Panc1 (cell line): Measurements from ENCODE around the gene RASEF. TPM values are rescaled to one million over a fixed set of nuclear protein-coding genes. Genes with fewer than 3 reads are reported as not detected.

Experiments
- ATAC-seq: fragments of 200-7000 bp; cut with Tn5 transposase; 2 replicates; pipeline ENCODE4 v1.9.1; 2020; ENCODE audit warnings: mild to moderate bottlenecking, moderate library complexity
- BruUV-seq: library from RNA; stranded (reverse); fragments of 400-500 nt; replicated peaks from 2 replicates; lab custom pipeline; 2021; lab: Mats Ljungman, UMichigan
- CTCF ChIA-PET: fragments of 300-600 bp; sonication (Branson Sonifier 250); formaldehyde crosslinking; loops from one replicate; lab custom pipeline; 2022; ENCODE audit warnings: antibody characterized with exemption; lab: Charles Lee
- POLR2A ChIA-PET: fragments of 300-600 bp; sonication (Branson Sonifier 250); formaldehyde crosslinking; loops from one replicate; lab custom pipeline; 2022; ENCODE audit warnings: antibody characterized with exemption; lab: Charles Lee
- DNase-seq: peaks from one replicate; pipeline ENCODE4 v3.0.0-alpha.2; 2010; ENCODE audit warnings: low read depth, low spot score
- H3K27ac ChIP-seq: 2 replicates; pipeline ENCODE4 v1.5.1; 2011; ENCODE audit warnings: mild to moderate bottlenecking, low read length, inconsistent platforms
- H3K27me3 ChIP-seq: fragments of 200-500 bp; sonication (Bioruptor generic); 2 replicates; pipeline ENCODE4 v1.6.0; 2014; ENCODE audit warnings: low read length, inconsistent platforms; ENCODE audit not compliant: control insufficient read depth, insufficient read depth
- H3K36me3 ChIP-seq: fragments of 200-500 bp; sonication (Bioruptor generic); 2 replicates; pipeline ENCODE4 v1.5.1; 2014; ENCODE audit warnings: inconsistent platforms, mild to moderate bottlenecking, low read length, moderate library complexity; ENCODE audit not compliant: control insufficient read depth, insufficient read depth
- H3K4me1 ChIP-seq: 2 replicates; pipeline ENCODE4 v1.5.1; 2011; ENCODE audit warnings: inconsistent platforms, mild to moderate bottlenecking, low read length, moderate library complexity; ENCODE audit not compliant: control insufficient read depth, insufficient read depth
- H3K4me3 ChIP-seq, 2 experiments: 2 replicates each; pipeline ENCODE4 v1.5.1; 2011 to 2012; ENCODE audit warnings: low read depth in 2 of 2, low read length in 2 of 2, mild to moderate bottlenecking in 2 of 2, inconsistent platforms in 1 of 2, moderate library complexity in 1 of 2
- H3K9me3 ChIP-seq: fragments of 200-500 bp; sonication (Bioruptor generic); 2 replicates; pipeline ENCODE4 v1.5.1; 2014; ENCODE audit warnings: low read depth, mild to moderate bottlenecking, inconsistent platforms, low read length, moderate library complexity; ENCODE audit not compliant: control insufficient read depth, insufficient read depth
- CTCF ChIP-seq: fragments of 450-650 bp; IDR thresholded peaks from 2 replicates; pipeline ENCODE4 v1.5.1; 2017; ENCODE audit warnings: mild to moderate bottlenecking
- POLR2AphosphoS5 ChIP-seq: IDR thresholded peaks from 2 replicates; pipeline ENCODE4 v1.6.1; 2012; ENCODE audit warnings: mild to moderate bottlenecking, low read depth, low read length, moderate library complexity
- REST ChIP-seq, 2 experiments: IDR thresholded peaks; 2 replicates each; pipeline ENCODE4 v1.6.1; 2011 to 2012; ENCODE audit warnings: low read depth in 2 of 2, control low read depth in 1 of 2, low read length in 1 of 2, mild to moderate bottlenecking in 1 of 2, moderate library complexity in 1 of 2; ENCODE audit not compliant: insufficient read depth in 1 of 2
- SIN3A ChIP-seq: IDR thresholded peaks from 2 replicates; pipeline ENCODE4 v1.6.1; 2012; ENCODE audit warnings: low read depth, mild to moderate bottlenecking, low read length, moderate library complexity, borderline replicate concordance; ENCODE audit not compliant: insufficient read depth
- TCF7L2 ChIP-seq: IDR thresholded peaks from 2 replicates; pipeline ENCODE4 v1.6.1; 2011; ENCODE audit warnings: mild to moderate bottlenecking, low read depth, low read length, inconsistent platforms
- in situ Hi-C: cut with HindIII; loops from 2 replicates; pipeline ENCODE4 v1.10.0; 2016; ENCODE audit warnings: low sequenced_read_pairs, low pct_unique_long_range_greater_than_20kb
- intact Hi-C: fragments of 100-400 bp; cut with micrococcal nuclease; formaldehyde crosslinking; loops from one replicate; pipeline ENCODE4 v1.10.0; 2022; ENCODE audit not compliant: unreplicated experiment
- total RNA-seq: library from RNA; stranded (reverse); gene quantifications from one replicate; pipeline ENCODE4 v1.2.1, GENCODE V29; 2021; ENCODE audit not compliant: unreplicated experiment

The RASEF gene
- total RNA-seq, 1 experiment from 2014 or later, result 2.9 TPM

- POLR2A ChIA-PET, result no interaction called here
- no peak for DNase-seq
- BruUV-seq, result no TSS peak
- TF ChIP-seq TCF7L2 (no peak), REST (IDR thresholded peaks at IDR 0.05; ENCODE audit: insufficient read depth in 1 of 2, low read depth in 2 of 2, low read length in 1 of 2) (no peak), SIN3A (no peak)
- Histone ChIP-seq H3K27me3 (no peaks in the 10 kb centered on the region), H3K4me3 (no peak overlapping the region), H3K27ac (no peak overlapping the region), H3K4me1 (no peaks in the 10 kb centered on the region), H3K36me3 (no peaks in the 10 kb centered on the region), H3K9me3 (no peaks in the 10 kb centered on the region)
- CTCF ChIA-PET, result no interaction called here
- in situ Hi-C loops, result no loop called here
- no peak for ATAC-seq
- intact Hi-C loops, result no loop called here
Measured at GRCh38 chr9:83013867-83014605, 48.9 kb downstream of the RASEF start.

GRCh38 chr9:83012922-83013838 is 49.8 kb downstream of the RASEF start:
- Histone ChIP-seq H3K4me3 (no peak overlapping the region), H3K36me3 (no peaks in the 10 kb centered on the region), H3K9me3 (no peaks in the 10 kb centered on the region), H3K4me1 (no peaks in the 10 kb centered on the region), H3K27me3 (no peaks in the 10 kb centered on the region), H3K27ac (no peak overlapping the region)
- ChIA-PET POLR2A (no interaction called here), CTCF (no interaction called here)
- TF ChIP-seq CTCF (no peak), POLR2AphosphoS5 (no peak), REST (IDR thresholded peaks at IDR 0.05; ENCODE audit: insufficient read depth in 1 of 2, low read depth in 2 of 2, low read length in 1 of 2) (no peak), SIN3A (no peak)
- in situ Hi-C loops, result no loop called here
- intact Hi-C loops, result no loop called here
- no peak for ATAC-seq
- no TSS peak for BruUV-seq
- DNase-seq, result peak; percentile 18
